Activated naive CD8-positive, alpha-beta T cell (primary cell): Measurements from ENCODE around the gene RAMP3.
A peak's percentile ranks its signal among the peaks of the same experiment; 100 is the strongest.
"Not testable (repeated sequence)": the region's sequence is repeated elsewhere in the genome, so short reads cannot be mapped to it uniquely, and the experiment has no call there.

ENCODE experiments used
- H3K27ac Mint-ChIP-seq: one replicate; pipeline ENCODE4 v1.8.0; 2021; ENCODE audit warnings: mixed read lengths
- H3K27me3 Mint-ChIP-seq: one replicate; pipeline ENCODE4 v1.8.0; 2021; ENCODE audit warnings: mixed read lengths
- H3K36me3 Mint-ChIP-seq: one replicate; pipeline ENCODE4 v1.8.0; 2021; ENCODE audit warnings: mixed read lengths
- H3K4me1 Mint-ChIP-seq: one replicate; pipeline ENCODE4 v1.8.0; 2021; ENCODE audit warnings: low read depth, mixed read lengths
- H3K4me3 Mint-ChIP-seq: one replicate; pipeline ENCODE4 v1.8.0; 2021; ENCODE audit warnings: mild to moderate bottlenecking, mixed read lengths
- H3K9me3 Mint-ChIP-seq: one replicate; pipeline ENCODE4 v1.8.0; 2021; ENCODE audit warnings: low read depth, mixed read lengths

RAMP3 gene

GRCh38 chr7:45157653-45158401 is at the start of gene RAMP3:
RAMP3 (plus strand) TSS chr7:45157791; CDS start chr7:45157829, 38 bp downstream.
- Mint-ChIP-seq H3K4me1 (peaks cover 7% of the 10 kb centered on the region), H3K9me3 (no peaks in the 10 kb centered on the region), H3K4me3 (peak within 1 kb of the TSS; percentile 46), H3K36me3 (no peaks in the 10 kb centered on the region), H3K27ac (no peak within 1 kb of the TSS), H3K27me3 (peaks cover 15% of the 10 kb centered on the region)

- Mint-ChIP-seq H3K4me1 (peaks cover 58% of the 10 kb centered on the region), H3K27ac (peak overlapping the region; percentile 84), H3K9me3 (no peaks in the 10 kb centered on the region), H3K27me3 (no peaks in the 10 kb centered on the region), H3K36me3 (peaks cover 13% of the 10 kb centered on the region), H3K4me3 (peak overlapping the region; percentile 85)
These were observed 48.7 kb upstream of the RAMP3 start for GRCh38 chr7:45108863-45109262.

GRCh38 chr7:45111298-45112223 is 46.0 kb upstream of the RAMP3 start, which contains the start of gene TBRG4:
TBRG4 (minus strand) TSS chr7:45111697; CDS start chr7:45109237, 2,460 bp downstream.
- H3K36me3 Mint-ChIP-seq, result peaks cover 13% of the 10 kb centered on the region
- peaks cover 42% of the 10 kb centered on the region for H3K4me1 Mint-ChIP-seq
- no peaks in the 10 kb centered on the region for H3K27me3 Mint-ChIP-seq
- H3K9me3 Mint-ChIP-seq, result no peaks in the 10 kb centered on the region
- H3K27ac Mint-ChIP-seq, result peak within 1 kb of the TSS; percentile 100
- peak within 1 kb of the TSS; percentile 100 for H3K4me3 Mint-ChIP-seq

- no peaks in the 10 kb centered on the region for H3K27me3 Mint-ChIP-seq
- peak overlapping the region; percentile 76 for H3K4me3 Mint-ChIP-seq
These were observed 44.9 kb upstream of the RAMP3 start for GRCh38 chr7:45112648-45113047.

GRCh38 chr7:45114257-45114656 is 43.3 kb upstream of the RAMP3 start:
- H3K27ac Mint-ChIP-seq, result not testable (repeated sequence)

More at GRCh38 chr7:45112648-45113047, 44.9 kb upstream of the RAMP3 start:
- H3K4me1 Mint-ChIP-seq, result peaks cover 32% of the 10 kb centered on the region
- peaks cover 10% of the 10 kb centered on the region for H3K36me3 Mint-ChIP-seq
- H3K9me3 Mint-ChIP-seq, result no peaks in the 10 kb centered on the region
- peak overlapping the region; percentile 72 for H3K27ac Mint-ChIP-seq

GRCh38 chr7:45114926-45115325 is 42.7 kb upstream of the RAMP3 start:
- Mint-ChIP-seq H3K27ac (no peak overlapping the region), H3K36me3 (peaks cover 5% of the 10 kb centered on the region), H3K9me3 (no peaks in the 10 kb centered on the region), H3K27me3 (peaks cover 4% of the 10 kb centered on the region), H3K4me3 (no peak overlapping the region), H3K4me1 (peaks cover 15% of the 10 kb centered on the region)

More at GRCh38 chr7:45114257-45114656, 43.3 kb upstream of the RAMP3 start:
- H3K4me1 Mint-ChIP-seq, result peaks cover 18% of the 10 kb centered on the region
- H3K27me3 Mint-ChIP-seq, H3K4me3 Mint-ChIP-seq, H3K36me3 Mint-ChIP-seq, H3K9me3 Mint-ChIP-seq: not testable (repeated sequence)

GRCh38 chr7:45116048-45116447 is 41.5 kb upstream of the RAMP3 start:
- Mint-ChIP-seq H3K9me3 (no peaks in the 10 kb centered on the region), H3K27me3 (peaks cover 4% of the 10 kb centered on the region), H3K27ac (no peak overlapping the region)

GRCh38 chr7:45117582-45117981 is 40.0 kb upstream of the RAMP3 start:
- no peak overlapping the region for H3K4me3 Mint-ChIP-seq
- no peak overlapping the region for H3K27ac Mint-ChIP-seq
- H3K27me3 Mint-ChIP-seq, result peaks cover 4% of the 10 kb centered on the region
- H3K9me3 Mint-ChIP-seq, result no peaks in the 10 kb centered on the region
- H3K36me3 Mint-ChIP-seq, result no peaks in the 10 kb centered on the region
- H3K4me1 Mint-ChIP-seq, result peaks cover 5% of the 10 kb centered on the region

More at GRCh38 chr7:45116048-45116447, 41.5 kb upstream of the RAMP3 start:
- Mint-ChIP-seq H3K4me3 (no peak overlapping the region), H3K4me1 (peaks cover 9% of the 10 kb centered on the region), H3K36me3 (no peaks in the 10 kb centered on the region)

GRCh38 chr7:45118292-45118691 is 39.3 kb upstream of the RAMP3 start:
- Mint-ChIP-seq H3K4me1 (peaks cover 9% of the 10 kb centered on the region), H3K4me3 (no peak overlapping the region), H3K9me3 (no peaks in the 10 kb centered on the region), H3K27me3 (peaks cover 4% of the 10 kb centered on the region), H3K36me3 (no peaks in the 10 kb centered on the region), H3K27ac (no peak overlapping the region)

- Mint-ChIP-seq H3K27me3 (peaks cover 4% of the 10 kb centered on the region), H3K4me1 (peaks cover 14% of the 10 kb centered on the region)
These were observed 38.7 kb upstream of the RAMP3 start for GRCh38 chr7:45118889-45119331.

GRCh38 chr7:45119550-45119949 is 38.0 kb upstream of the RAMP3 start:
- peaks cover 14% of the 10 kb centered on the region for H3K4me1 Mint-ChIP-seq
- no peak overlapping the region for H3K4me3 Mint-ChIP-seq
- no peaks in the 10 kb centered on the region for H3K9me3 Mint-ChIP-seq
- H3K27ac Mint-ChIP-seq, result no peak overlapping the region
- H3K27me3 Mint-ChIP-seq, result peaks cover 4% of the 10 kb centered on the region
- H3K36me3 Mint-ChIP-seq, result no peaks in the 10 kb centered on the region

More at GRCh38 chr7:45118889-45119331, 38.7 kb upstream of the RAMP3 start:
- Mint-ChIP-seq H3K27ac (no peak overlapping the region), H3K36me3 (no peaks in the 10 kb centered on the region), H3K4me3 (no peak overlapping the region), H3K9me3 (no peaks in the 10 kb centered on the region)

GRCh38 chr7:45122975-45123860 is 34.4 kb upstream of the RAMP3 start:
- peak overlapping the region; percentile 40 for H3K4me3 Mint-ChIP-seq
- peaks cover 4% of the 10 kb centered on the region for H3K27me3 Mint-ChIP-seq
- H3K27ac Mint-ChIP-seq, result peak overlapping the region; percentile 80
- no peaks in the 10 kb centered on the region for H3K36me3 Mint-ChIP-seq
- H3K4me1 Mint-ChIP-seq, result peaks cover 14% of the 10 kb centered on the region
- no peaks in the 10 kb centered on the region for H3K9me3 Mint-ChIP-seq

- Mint-ChIP-seq H3K4me3 (no peak overlapping the region), H3K27ac (no peak overlapping the region), H3K27me3 (peaks cover 3% of the 10 kb centered on the region), H3K9me3 (no peaks in the 10 kb centered on the region), H3K4me1 (peaks cover 14% of the 10 kb centered on the region), H3K36me3 (no peaks in the 10 kb centered on the region)
These were observed 33.5 kb upstream of the RAMP3 start for GRCh38 chr7:45123913-45124710.
